ENCODE results near the gene ZNF536. TPM values are rescaled to one million over a fixed set of nuclear protein-coding genes. Genes with fewer than 3 reads are reported as not detected.

ZNF536 gene
- total RNA-seq, 3 donors from 2014 or later, result 1.3 to 7.3 (median 1.3) TPM

- Histone ChIP-seq H3K9me3 (no peaks in the 10 kb centered on the region), H3K4me3 (no peak overlapping the region), H3K4me1 (ENCODE audit: low read depth) (no peaks in the 10 kb centered on the region), H3K36me3 (ENCODE audit: low read depth) (no peaks in the 10 kb centered on the region)
- no peak for DNase-seq
- ATAC-seq, result no peak
- intact Hi-C loops (cut with DNase I, micrococcal nuclease), result no loop called here
- TF ChIP-seq CTCF (IDR thresholded peaks at IDR 0.05), result no peak
These were observed 194.7 kb downstream of the ZNF536 start for GRCh38 chr19:30566681-30567420.

DNA sequence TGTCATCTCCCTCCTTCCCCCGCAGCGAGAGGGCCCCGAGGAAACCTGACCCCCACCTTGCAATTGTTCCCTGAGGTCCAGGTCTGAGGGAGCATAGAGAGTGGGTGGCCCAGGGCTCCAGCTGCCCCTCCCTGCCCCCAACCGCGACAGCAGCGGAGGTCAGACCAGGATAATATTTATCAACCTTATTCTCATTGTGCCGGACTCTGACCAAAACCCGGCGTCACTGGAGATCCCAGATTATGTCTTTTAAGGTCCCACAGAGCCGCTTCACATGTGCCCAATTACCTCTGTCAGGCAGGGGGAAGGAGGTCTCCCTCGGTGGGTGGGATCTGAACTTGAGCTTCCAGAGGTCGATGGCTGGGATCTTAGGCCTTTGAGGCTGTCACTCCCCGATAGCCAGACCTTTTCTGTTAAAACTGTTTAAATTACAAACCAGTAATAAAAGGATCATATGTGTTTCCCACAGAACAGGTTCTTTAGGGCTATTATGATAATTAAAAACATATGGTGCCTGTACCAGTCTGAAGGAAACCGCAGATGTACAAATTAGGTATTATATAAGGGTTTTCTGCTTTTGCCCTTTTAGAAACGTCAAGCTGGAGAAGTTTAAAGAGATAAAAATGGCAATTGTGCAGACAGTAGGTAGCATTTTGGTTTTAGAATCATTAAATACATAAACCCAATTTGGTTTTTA is 195.5 kb downstream of the ZNF536 start:
- DNase-seq, result no peak
- no peaks in the 10 kb centered on the region for H3K4me1 ChIP-seq (ENCODE audit: low read depth)
- no peaks in the 10 kb centered on the region for H3K9me3 ChIP-seq
- ATAC-seq, result no peak
- TF ChIP-seq CTCF (IDR thresholded peaks at IDR 0.05), result no peak
- intact Hi-C loops (cut with DNase I, micrococcal nuclease), result no loop called here
- no peaks in the 10 kb centered on the region for H3K36me3 ChIP-seq (ENCODE audit: low read depth)
- no peak overlapping the region for H3K4me3 ChIP-seq

DNA sequence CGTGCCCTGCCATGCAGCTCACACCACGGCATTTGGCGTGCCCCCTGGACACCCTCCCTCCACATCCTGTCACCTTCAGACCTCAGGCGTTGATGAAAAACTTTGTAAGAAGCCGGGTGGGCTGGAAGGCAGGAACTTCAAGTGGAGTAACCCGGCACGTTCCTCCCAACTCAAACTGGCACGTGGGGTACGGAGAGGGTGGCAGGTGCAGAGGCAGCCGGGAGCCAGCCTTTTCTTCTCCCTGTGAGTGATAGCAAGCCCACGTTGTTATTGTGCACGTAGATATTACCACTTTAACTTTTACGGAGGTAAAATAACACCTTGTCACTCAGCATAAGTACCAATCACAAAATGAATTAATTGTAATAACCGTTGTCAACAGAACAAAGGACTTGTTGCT is 198.0 kb downstream of the ZNF536 start:
- intact Hi-C loops (cut with DNase I, micrococcal nuclease), result no loop called here
- ATAC-seq, result no peak
- no peaks in the 10 kb centered on the region for H3K9me3 ChIP-seq
- H3K4me3 ChIP-seq, result no peak overlapping the region
- H3K4me1 ChIP-seq (ENCODE audit: low read depth), result no peaks in the 10 kb centered on the region
- TF ChIP-seq CTCF (IDR thresholded peaks at IDR 0.05), result no peak
- no peak for DNase-seq
- no peaks in the 10 kb centered on the region for H3K36me3 ChIP-seq (ENCODE audit: low read depth)

- no peak for DNase-seq
- TF ChIP-seq CTCF (IDR thresholded peaks at IDR 0.05), result no peak
- Histone ChIP-seq H3K4me1 (ENCODE audit: low read depth) (no peaks in the 10 kb centered on the region), H3K4me3 (no peak overlapping the region), H3K36me3 (ENCODE audit: low read depth) (no peaks in the 10 kb centered on the region), H3K9me3 (no peaks in the 10 kb centered on the region)
- ATAC-seq, result no peak
- intact Hi-C loops (cut with DNase I, micrococcal nuclease), result no loop called here
These were observed 205.4 kb downstream of the ZNF536 start for GRCh38 chr19:30577551-30578105.

DNA sequence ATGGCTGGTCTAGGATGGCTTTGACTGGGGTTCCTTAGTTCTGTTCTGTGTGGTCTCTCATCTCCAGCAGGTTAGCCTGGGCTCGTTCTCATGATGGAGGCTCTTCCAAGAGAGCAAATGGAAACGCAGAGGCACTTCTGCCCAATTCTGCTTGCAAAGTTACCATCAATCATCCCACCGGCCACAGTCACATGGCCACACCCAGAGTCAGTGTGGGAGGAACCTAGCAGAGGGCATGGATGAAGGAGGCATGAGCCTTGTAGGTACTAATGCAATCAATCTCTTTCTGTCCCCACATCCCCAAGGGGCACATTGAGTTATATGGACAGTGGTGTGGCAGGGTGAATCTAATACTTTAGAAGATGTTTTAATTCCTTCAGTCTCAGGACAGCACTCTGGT is 207.2 kb downstream of the ZNF536 start:
- ATAC-seq, result no peak
- intact Hi-C loops (cut with DNase I, micrococcal nuclease), result no loop called here
- DNase-seq, result no peak

More for the DNA sequence above, 207.2 kb downstream of the ZNF536 start:
- H3K4me3 ChIP-seq, result no peak overlapping the region
- no peaks in the 10 kb centered on the region for H3K4me1 ChIP-seq (ENCODE audit: low read depth)
- H3K9me3 ChIP-seq, result no peaks in the 10 kb centered on the region
- TF ChIP-seq CTCF (IDR thresholded peaks at IDR 0.05), result no peak
- no peaks in the 10 kb centered on the region for H3K36me3 ChIP-seq (ENCODE audit: low read depth)

Measured in mucosa of descending colon (tissue), 3 donors.